WTC11 (cell line): ENCODE measurements around the gene TPR. TPM values are rescaled to one million over a fixed set of nuclear protein-coding genes. Genes with fewer than 3 reads are reported as not detected.

ENCODE experiments used
- ATAC-seq: fragments of 200-7000 bp; cut with Tn5 transposase; 2 replicates; pipeline ENCODE4 v1.10.0; 2021; ENCODE audit warnings: mild to moderate bottlenecking, moderate library complexity
- CTCF ChIA-PET: fragments of 300-600 bp; sonication (Branson Sonifier 250); formaldehyde crosslinking; loops from one replicate; lab custom pipeline; 2021; ENCODE audit warnings: antibody characterized with exemption; lab: Charles Lee
- POLR2A ChIA-PET: fragments of 350-600 bp; sonication (Branson Sonifier 250); formaldehyde crosslinking; loops from one replicate; lab custom pipeline; 2021; ENCODE audit warnings: antibody characterized with exemption; lab: Charles Lee
- DNase-seq: peaks from one replicate; pipeline ENCODE4 v3.0.0; 2021; ENCODE audit warnings: low spot score
- H3K27ac Mint-ChIP-seq: 2 replicates; pipeline ENCODE4 v1.8.0; 2021; ENCODE audit warnings: mixed read lengths
- H3K27me3 Mint-ChIP-seq: 2 replicates; pipeline ENCODE4 v1.8.0; 2021; ENCODE audit warnings: low read depth, mild to moderate bottlenecking, moderate library complexity, mixed read lengths
- H3K36me3 Mint-ChIP-seq: 2 replicates; pipeline ENCODE4 v1.8.0; 2021; ENCODE audit warnings: mixed read lengths
- H3K4me1 Mint-ChIP-seq: 2 replicates; pipeline ENCODE4 v1.8.0; 2022; ENCODE audit warnings: mixed read lengths
- H3K4me3 Mint-ChIP-seq: 2 replicates; pipeline ENCODE4 v1.8.0; 2021; ENCODE audit warnings: mild to moderate bottlenecking, moderate library complexity, mixed read lengths
- H3K9me3 Mint-ChIP-seq: 2 replicates; pipeline ENCODE4 v1.8.0; 2021; ENCODE audit warnings: mixed read lengths
- CTCF ChIP-seq: fragments of 200-600 bp; IDR thresholded peaks from 2 replicates; pipeline ENCODE4 v1.8.0; 2022; ENCODE audit warnings: antibody characterized with exemption
- ETV6 ChIP-seq: sonication (generic); formaldehyde crosslinking; IDR thresholded peaks from 2 replicates; pipeline ENCODE4 v1.8.1; 2022; ENCODE audit warnings: mild to moderate bottlenecking, missing genetic modification reagents
- FOXJ3 ChIP-seq: sonication (generic); formaldehyde crosslinking; IDR thresholded peaks from 2 replicates; pipeline ENCODE4 v1.9.0; 2021; ENCODE audit warnings: missing genetic modification reagents, mild to moderate bottlenecking, borderline replicate concordance
- HMGXB4 ChIP-seq: sonication (generic); formaldehyde crosslinking; IDR thresholded peaks from 2 replicates; pipeline ENCODE4 v1.8.1; 2023; ENCODE audit warnings: mild to moderate bottlenecking, moderate library complexity, missing genetic modification reagents
- NFATC4 ChIP-seq: fragments of 250-450 bp; sonication (Bioruptor Pico); IDR thresholded peaks from 2 replicates; pipeline ENCODE4 v1.9.0; 2021; ENCODE audit warnings: mild to moderate bottlenecking
- NFE2L1 ChIP-seq: sonication (generic); formaldehyde crosslinking; IDR thresholded peaks from 2 replicates; pipeline ENCODE4 v1.8.1; 2023; ENCODE audit warnings: missing genetic modification reagents
- SMAD3 ChIP-seq: sonication (generic); formaldehyde crosslinking; IDR thresholded peaks from 2 replicates; pipeline ENCODE4 v1.8.0; 2022; ENCODE audit warnings: missing genetic modification reagents, mild to moderate bottlenecking, borderline replicate concordance
- total RNA-seq: library from RNA; stranded (reverse); gene quantifications from 3 replicates; pipeline ENCODE4 v1.2.3, GENCODE V29; 2021
- TF ChIP-seq, protein P1 (sequence below): fragments of 250-450 bp; sonication (Bioruptor Pico); IDR thresholded peaks from 2 replicates; pipeline ENCODE4 v1.9.0; 2021; ENCODE audit warnings: mild to moderate bottlenecking, borderline replicate concordance
- TF ChIP-seq, protein P2 (sequence below): sonication (generic); formaldehyde crosslinking; IDR thresholded peaks from 2 replicates; pipeline ENCODE4 v1.8.0; 2023; ENCODE audit warnings: mild to moderate bottlenecking, missing genetic modification reagents

TPR gene
- total RNA-seq, 1 experiment from 2014 or later, result 119 TPM

DNA sequence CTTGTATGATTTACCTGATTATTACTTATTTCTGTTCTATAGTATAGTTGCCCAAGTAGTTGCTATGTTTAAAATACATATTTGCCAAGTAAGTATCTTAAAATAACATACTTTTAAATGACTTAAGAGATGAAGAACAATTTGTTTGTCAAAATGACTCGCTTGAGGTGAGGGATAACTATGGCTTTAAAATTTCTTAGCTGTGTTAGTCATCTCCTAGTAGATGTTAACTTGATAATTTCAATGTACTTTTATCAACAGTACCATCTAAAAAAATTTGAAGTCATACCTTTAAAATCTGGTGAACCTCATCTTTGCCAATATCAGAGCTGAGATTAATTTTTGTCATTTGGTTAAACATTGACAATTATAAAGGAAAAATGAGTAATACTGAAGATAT lies 38.3 kb upstream of the TPR start:
- CTCF ChIA-PET, result interaction anchor here (1.2 kb wide), 1 partner anchor 9 kb away, joined by 3 read pairs; no protein-coding TSS in a partner anchor
- H3K36me3 Mint-ChIP-seq, result peaks cover 13% of the 10 kb centered on the region

GRCh38 chr1:186409091-186409490 lies 34.0 kb upstream of the TPR start:
- no peak for TF ChIP-seq FOXJ3
- no peak for TF ChIP-seq ETV6 (CRISPR knock-in tag)
- no peak for TF ChIP-seq SMAD3 (CRISPR knock-in tag)
- TF ChIP-seq HMGXB4, result no peak
- Mint-ChIP-seq H3K27ac (no peak overlapping the region), H3K36me3 (peaks cover 23% of the 10 kb centered on the region), H3K4me1 (no peaks in the 10 kb centered on the region), H3K4me3 (no peak overlapping the region), H3K9me3 (no peaks in the 10 kb centered on the region), H3K27me3 (no peaks in the 10 kb centered on the region)
- ChIA-PET POLR2A (interaction anchor here (1.7 kb wide), 1 partner anchor 34 kb away, joined by 8 read pairs; the partner anchor contains the start of genes ODR4 and TPR), CTCF (no interaction called here)
- ATAC-seq, result no peak
- DNase-seq, result no peak

More for the DNA sequence above, 38.3 kb upstream of the TPR start:
- no peaks in the 10 kb centered on the region for H3K9me3 Mint-ChIP-seq
- no peaks in the 10 kb centered on the region for H3K27me3 Mint-ChIP-seq
- TF ChIP-seq NFE2L1 (CRISPR knock-in tag) (no peak), NFATC4 (CRISPR knock-in tag) (no peak)
- no peak for ATAC-seq
- H3K27ac Mint-ChIP-seq, result no peak overlapping the region
- POLR2A ChIA-PET, result no interaction called here
- no peak overlapping the region for H3K4me3 Mint-ChIP-seq
- no peaks in the 10 kb centered on the region for H3K4me1 Mint-ChIP-seq
- DNase-seq, result no peak

GRCh38 chr1:186404454-186405051 lies 29.5 kb upstream of the TPR start:
- H3K9me3 Mint-ChIP-seq, result no peaks in the 10 kb centered on the region
- H3K4me3 Mint-ChIP-seq, result no peak overlapping the region
- ChIA-PET CTCF (interaction anchor here (0.6 to 1.4 kb wide), 15 partner anchors 9 to 511 kb away, joined by 3 to 8 read pairs (median 3); partner anchors contain the start of gene TPR), POLR2A (no interaction called here)
- no peaks in the 10 kb centered on the region for H3K4me1 Mint-ChIP-seq
- no peak for DNase-seq
- no peaks in the 10 kb centered on the region for H3K27me3 Mint-ChIP-seq
- H3K27ac Mint-ChIP-seq, result no peak overlapping the region
- TF ChIP-seq CTCF, result peak; percentile 43
- TF ChIP-seq, protein P1, sequence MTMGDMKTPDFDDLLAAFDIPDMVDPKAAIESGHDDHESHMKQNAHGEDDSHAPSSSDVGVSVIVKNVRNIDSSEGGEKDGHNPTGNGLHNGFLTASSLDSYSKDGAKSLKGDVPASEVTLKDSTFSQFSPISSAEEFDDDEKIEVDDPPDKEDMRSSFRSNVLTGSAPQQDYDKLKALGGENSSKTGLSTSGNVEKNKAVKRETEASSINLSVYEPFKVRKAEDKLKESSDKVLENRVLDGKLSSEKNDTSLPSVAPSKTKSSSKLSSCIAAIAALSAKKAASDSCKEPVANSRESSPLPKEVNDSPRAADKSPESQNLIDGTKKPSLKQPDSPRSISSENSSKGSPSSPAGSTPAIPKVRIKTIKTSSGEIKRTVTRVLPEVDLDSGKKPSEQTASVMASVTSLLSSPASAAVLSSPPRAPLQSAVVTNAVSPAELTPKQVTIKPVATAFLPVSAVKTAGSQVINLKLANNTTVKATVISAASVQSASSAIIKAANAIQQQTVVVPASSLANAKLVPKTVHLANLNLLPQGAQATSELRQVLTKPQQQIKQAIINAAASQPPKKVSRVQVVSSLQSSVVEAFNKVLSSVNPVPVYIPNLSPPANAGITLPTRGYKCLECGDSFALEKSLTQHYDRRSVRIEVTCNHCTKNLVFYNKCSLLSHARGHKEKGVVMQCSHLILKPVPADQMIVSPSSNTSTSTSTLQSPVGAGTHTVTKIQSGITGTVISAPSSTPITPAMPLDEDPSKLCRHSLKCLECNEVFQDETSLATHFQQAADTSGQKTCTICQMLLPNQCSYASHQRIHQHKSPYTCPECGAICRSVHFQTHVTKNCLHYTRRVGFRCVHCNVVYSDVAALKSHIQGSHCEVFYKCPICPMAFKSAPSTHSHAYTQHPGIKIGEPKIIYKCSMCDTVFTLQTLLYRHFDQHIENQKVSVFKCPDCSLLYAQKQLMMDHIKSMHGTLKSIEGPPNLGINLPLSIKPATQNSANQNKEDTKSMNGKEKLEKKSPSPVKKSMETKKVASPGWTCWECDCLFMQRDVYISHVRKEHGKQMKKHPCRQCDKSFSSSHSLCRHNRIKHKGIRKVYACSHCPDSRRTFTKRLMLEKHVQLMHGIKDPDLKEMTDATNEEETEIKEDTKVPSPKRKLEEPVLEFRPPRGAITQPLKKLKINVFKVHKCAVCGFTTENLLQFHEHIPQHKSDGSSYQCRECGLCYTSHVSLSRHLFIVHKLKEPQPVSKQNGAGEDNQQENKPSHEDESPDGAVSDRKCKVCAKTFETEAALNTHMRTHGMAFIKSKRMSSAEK (CRISPR knock-in tag), result no peak
- ATAC-seq, result no peak; the same call in 1 of the 2 replicates
- peaks cover 21% of the 10 kb centered on the region for H3K36me3 Mint-ChIP-seq

DNA sequence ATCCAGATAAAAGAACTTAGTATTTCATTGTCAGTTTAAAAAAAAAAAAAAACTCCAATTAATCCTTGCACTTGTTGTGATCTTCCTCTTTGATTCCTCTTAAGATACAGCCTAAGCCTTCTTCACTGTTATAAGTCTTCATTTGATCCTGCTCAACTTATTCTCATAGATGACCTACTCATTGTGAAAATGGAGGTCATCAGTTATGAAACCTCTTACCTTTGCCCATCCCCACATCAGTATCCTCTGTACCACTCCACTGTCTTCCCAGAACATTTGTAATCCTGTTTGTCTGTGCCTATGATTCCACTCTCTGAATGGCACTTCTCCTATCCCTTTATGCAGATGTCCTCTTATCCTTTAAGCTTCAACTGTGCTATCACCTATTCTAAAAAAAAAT lies 28.6 kb upstream of the TPR start:
- H3K36me3 Mint-ChIP-seq, result peaks cover 25% of the 10 kb centered on the region
- TF ChIP-seq, protein P1 (CRISPR knock-in tag), result no peak
- TF ChIP-seq, protein P2, sequence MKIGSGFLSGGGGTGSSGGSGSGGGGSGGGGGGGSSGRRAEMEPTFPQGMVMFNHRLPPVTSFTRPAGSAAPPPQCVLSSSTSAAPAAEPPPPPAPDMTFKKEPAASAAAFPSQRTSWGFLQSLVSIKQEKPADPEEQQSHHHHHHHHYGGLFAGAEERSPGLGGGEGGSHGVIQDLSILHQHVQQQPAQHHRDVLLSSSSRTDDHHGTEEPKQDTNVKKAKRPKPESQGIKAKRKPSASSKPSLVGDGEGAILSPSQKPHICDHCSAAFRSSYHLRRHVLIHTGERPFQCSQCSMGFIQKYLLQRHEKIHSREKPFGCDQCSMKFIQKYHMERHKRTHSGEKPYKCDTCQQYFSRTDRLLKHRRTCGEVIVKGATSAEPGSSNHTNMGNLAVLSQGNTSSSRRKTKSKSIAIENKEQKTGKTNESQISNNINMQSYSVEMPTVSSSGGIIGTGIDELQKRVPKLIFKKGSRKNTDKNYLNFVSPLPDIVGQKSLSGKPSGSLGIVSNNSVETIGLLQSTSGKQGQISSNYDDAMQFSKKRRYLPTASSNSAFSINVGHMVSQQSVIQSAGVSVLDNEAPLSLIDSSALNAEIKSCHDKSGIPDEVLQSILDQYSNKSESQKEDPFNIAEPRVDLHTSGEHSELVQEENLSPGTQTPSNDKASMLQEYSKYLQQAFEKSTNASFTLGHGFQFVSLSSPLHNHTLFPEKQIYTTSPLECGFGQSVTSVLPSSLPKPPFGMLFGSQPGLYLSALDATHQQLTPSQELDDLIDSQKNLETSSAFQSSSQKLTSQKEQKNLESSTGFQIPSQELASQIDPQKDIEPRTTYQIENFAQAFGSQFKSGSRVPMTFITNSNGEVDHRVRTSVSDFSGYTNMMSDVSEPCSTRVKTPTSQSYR, result no peak

More for the DNA sequence above, 28.6 kb upstream of the TPR start:
- no peaks in the 10 kb centered on the region for H3K27me3 Mint-ChIP-seq
- ChIA-PET CTCF (interaction anchor here (0.6 to 1.4 kb wide), 13 partner anchors 10 to 512 kb away, joined by 3 to 8 read pairs (median 3); partner anchors contain the start of gene TPR), POLR2A (interaction anchor here (0.5 kb wide), 1 partner anchor 579 kb away, joined by 4 read pairs; no protein-coding TSS in a partner anchor)
- no peaks in the 10 kb centered on the region for H3K4me1 Mint-ChIP-seq
- DNase-seq (no peak), ATAC-seq (no peak)
- H3K27ac Mint-ChIP-seq, result no peak overlapping the region
- no peaks in the 10 kb centered on the region for H3K9me3 Mint-ChIP-seq
- no peak overlapping the region for H3K4me3 Mint-ChIP-seq
